Superior temporal gyrus (tissue), 1 donor: ENCODE results near the gene RAB3D.
"Not testable (repeated sequence)": the region's sequence is repeated elsewhere in the genome, so short reads cannot be mapped to it uniquely, and the experiment has no call there.

Experiments used
- DNase-seq: peaks from one replicate; pipeline ENCODE4 v3.0.0-alpha.2; 2016; ENCODE audit errors: extremely low spot score

RAB3D gene, protein sequence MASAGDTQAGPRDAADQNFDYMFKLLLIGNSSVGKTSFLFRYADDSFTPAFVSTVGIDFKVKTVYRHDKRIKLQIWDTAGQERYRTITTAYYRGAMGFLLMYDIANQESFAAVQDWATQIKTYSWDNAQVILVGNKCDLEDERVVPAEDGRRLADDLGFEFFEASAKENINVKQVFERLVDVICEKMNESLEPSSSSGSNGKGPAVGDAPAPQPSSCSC

DNA sequence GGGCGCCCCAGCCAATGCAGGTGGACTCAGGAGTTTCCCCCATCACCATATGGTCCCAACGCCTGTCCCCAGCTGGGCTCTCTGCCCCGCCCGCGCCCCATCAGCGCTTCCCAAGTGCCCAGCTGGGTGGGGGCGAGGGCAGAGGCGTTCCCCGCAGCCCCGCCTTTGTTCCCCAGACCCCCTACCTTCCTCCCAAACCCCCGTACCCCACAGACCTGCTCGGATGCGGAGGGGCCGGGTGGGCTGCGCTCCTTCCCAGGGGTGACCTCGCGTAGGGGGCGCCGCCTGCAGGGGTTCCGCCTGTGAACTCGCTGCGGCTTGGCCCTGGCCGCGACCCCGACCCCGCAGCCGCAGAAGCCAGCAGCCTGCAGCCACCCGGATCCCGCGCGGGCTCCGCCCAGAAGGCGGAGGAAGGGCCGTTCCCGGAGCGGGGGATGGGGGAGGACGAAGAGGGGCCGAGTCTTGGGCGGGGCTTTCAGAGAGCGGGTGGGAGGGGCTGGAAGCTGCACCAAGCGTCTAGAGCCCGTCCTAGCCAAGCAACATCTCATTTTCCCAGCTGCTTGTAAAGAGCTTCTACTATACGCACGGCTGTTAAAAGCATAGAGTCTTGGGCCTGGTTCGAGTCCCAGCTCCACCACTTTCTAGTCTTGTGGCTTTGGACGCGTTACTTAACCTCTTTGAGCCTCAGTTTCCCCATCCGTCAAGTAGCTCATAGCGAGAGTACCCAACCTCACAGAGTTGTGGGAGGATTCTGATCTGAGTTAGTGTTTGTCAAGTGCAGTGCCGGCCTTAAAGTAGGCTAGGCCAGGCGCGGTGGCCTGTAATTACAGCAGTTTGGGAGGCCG lies at the start of gene RAB3D:
Gene RAB3D, minus strand, starts transcription at position 404 of the 845 bp plus-strand sequence. CDS start 2,258 bp downstream, outside the sequence.
- DNase-seq, result peak; percentile 78

DNA sequence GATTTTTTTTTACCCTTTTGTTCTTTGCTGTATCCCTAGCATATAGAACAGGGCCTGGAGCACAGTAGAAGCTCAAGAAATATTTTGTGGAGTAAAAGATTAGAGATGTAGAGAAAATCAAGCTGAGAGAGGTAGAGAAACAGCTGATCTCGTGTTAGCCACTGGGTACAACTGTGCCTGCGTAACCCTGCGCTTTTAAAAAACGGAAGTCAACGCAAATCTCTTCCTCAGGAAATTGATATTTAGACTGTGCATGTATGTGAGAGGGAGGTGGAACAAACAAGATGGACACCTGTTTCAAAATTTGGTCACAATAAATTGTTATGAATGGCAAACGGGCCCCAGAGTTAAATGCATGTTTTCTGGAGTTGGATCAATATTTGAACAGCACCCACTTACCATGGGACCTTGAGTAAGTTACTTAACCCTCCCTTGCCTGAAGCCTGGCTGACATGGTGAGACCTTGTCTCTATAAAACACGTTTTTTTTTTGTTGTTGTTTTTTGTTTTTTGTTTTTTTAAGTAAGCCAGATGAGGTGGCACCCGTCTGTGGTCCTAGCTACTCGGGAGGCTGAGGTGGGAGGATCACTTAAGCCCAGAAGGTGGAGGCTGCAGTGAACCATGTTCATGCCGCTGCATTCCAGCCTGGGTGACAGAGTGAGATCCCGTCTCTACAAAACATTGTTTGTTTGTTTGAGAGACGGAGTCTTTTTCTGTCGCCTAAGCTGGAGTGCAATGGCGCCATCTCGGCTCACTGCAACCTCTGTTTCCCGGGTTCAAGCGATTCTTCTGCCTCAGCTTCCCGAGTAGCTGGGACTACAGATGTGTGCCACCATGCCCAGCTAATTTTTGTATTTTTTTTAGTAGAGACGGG lies 47.9 kb upstream of the RAB3D start:
- DNase-seq, result no peak

DNA sequence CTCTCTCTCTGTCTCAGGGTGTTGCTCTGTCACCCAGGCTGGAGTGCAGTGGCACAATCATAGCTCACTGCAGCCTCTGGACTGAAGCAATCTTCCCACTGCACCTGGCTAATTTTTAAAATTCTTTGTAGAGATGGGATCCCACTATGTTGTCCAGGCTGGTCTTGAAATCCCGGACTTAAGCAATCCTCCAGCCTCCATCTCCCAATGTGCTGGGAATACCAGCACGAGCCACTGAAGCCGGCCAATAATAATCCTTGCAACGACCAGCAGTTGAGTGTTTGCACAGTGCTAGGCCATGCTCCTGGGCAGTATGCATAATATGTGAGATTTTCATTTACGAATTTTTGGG lies 45.3 kb upstream of the RAB3D start:
- no peak for DNase-seq

DNA sequence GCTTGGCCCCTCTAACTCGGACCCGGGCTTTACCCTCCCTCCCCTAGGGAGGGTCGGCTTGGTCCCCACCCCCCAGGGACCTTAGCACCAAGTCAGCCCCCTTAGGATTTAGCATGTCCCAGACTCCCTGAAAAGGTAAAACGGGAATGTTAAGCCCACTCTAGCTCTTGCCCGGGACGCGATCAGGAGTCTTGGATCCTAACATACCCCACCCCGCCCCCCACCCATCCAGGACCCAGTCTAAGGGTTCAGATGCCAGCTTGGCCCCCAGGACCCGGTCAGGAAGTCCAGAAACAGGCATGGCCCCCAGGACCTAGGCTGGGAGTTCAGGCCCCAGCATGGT lies 44.2 kb upstream of the RAB3D start:
- no peak for DNase-seq

DNA sequence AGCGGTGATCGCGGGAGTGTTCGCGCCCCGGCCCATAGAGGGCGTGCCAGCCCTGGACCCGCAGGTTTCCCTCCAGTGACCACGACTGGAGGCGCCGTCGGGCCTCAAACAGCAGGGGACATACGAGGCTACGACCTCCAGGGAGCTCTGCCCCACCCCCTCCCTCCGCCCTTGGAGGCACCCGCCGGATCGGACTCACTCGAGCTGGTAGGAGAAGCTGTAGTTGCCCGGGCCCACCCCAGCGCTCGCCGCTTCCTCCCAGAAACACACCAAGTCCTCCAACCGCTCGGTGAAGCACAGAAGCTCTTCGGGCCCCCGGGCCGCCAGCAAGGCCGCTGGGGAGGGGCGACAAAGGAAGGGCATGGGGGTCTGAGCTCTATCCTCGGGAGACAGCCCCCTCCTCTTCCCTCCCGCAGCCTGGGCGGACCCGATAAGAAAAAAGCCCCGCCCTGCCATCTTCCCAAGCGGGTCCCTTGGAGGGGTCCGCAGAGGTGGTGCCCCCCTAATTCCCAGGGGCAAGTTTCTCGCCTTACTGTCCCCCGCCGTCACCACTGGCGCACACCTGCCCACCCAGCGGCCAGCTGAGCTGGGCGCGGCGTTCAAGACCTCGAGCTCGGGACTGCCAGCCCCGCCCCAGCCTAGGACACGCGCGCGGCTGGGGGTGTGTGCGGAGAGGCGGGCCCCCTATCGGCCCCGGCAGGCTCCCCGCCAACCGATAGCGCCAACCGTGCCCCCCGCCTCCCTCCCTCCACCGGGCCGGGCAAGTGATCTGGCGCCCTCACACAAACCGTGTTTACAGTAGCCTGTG lies 43.6 kb upstream of the RAB3D start:
- no peak for DNase-seq

DNA sequence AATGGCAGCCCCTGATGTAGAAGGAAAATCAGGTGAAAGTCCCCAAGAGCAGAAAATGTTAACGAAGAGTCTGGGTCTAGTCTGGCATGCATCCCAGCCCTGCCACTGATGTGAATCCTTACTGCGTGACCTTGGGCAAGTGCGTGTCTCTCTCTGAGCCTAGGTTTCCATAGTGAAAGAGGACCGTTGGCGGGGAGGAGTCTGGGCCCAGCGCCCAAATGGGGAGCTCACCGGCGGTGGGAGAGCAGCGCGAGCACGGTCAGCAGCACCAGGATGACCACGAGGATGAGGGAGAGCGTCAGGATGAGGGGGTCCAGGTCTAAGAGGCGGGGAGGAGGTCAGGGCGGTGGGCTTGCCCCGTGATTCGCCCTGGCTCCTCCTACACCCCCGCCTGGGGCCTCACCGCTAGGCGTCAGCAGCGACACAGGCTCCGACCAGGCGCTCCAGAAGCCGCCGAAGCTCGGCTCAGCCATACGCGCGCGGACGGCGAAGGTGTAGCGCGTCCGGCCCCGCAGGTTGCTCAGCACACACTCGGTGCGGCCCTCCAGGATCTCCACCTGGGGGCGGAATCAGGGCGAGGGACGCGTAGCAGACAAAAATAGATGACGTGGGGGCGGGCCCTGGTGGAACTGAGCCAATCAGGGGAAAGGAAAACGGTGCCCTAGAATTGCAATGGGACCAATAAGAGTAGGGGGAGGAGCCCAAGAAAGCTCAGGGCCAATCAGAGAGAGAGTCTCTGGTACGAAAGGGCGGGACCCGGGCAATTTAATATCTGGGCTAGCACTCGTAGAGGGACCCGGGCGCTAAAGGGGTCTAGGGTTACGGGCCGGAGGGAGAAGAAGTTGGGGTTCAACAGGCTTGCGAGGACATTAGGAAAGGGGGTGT lies 41.4 kb upstream of the RAB3D start:
- peak; percentile 98 for DNase-seq

DNA sequence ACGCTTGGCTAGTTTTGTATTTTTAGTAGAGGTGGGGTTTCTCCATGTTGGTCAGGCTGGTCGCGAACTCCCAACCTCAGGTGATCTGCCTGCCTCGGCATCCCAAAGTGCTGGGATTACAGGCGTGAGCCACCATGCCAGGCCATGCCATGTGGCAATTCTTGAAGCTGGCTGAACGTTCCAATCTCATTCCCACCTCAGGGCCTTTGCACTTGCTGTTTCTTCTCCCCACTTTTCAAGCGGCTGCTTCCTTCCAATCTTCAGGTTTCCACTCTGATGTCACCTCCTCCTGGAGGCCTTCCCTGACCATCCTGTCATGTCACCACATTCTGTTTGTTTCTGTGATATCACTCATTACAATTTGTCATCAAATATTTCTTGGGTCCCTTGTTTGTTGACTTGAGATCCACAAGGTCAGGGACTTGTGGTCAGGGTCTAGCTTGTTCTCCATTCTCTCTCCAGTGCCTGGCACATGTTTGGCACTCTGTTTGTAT lies 40.4 kb upstream of the RAB3D start:
- no peak for DNase-seq

DNA sequence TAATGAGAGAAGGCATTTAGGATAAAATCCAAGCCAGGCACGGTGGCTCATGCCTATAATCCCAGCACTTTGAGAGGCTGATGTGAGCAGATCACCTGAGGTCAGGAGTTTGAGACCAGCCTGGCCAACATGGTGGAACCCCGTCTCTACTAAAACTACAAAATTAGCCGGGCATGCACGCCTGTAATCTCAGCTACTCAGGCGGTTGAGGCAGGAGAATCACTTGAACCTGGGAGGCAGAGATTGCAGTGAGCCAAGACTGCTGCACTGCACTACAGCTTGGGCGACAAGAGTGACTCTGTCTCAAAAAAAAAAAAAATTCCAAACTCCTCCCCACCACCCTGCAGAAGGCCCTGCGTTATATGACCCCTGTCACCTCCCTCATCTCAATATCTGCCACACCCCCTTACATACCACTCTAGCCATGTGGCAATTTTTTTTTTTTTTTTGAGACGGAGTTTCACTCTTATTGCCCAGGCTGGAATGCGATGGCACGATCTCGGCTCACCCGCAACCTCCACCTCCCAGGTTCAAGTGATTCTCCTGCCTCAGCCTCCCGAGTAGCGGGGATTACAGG lies 39.9 kb upstream of the RAB3D start:
- DNase-seq, result not testable (repeated sequence)

DNA sequence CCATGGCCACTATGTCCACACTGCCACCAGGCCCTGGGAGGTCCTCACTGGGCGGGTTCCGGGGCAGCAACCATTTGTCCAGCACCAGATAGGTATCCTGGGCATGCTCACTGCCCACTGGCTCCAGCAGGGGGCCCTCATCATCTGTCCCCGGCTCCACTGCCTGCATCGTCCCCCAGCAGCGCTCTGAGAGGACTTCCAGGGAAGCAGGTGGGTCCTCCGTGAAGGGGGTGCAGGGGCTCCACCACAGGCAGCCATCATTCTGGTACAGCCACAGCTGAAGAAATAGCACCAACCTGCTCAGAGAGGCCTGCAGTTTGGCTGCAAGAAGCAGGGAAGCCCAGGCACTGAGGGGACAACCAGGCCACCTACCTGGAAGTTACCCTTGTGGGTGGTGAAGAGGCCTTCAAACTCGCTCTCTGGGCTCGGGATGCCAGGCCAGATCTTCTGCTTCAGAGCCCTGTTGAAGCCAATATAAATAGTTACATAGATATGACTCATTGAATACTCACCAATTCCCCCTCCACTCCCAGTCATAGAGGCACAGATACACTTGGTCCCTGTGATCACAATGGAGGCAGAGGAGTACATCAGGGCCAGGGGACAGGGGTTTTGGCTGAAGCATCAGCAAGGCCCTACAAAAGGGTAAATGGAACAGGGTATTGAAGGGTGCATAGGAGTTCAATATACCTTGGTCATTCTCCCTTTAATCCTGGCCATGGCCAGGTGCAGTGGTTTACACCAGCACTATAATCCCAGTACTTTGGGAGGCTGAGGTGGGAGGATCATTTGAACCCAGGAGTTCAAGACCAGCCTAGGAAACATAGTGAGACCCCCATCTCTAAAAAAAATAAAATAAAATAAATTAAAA lies 39.1 kb upstream of the RAB3D start:
- DNase-seq, result peak; percentile 51

DNA sequence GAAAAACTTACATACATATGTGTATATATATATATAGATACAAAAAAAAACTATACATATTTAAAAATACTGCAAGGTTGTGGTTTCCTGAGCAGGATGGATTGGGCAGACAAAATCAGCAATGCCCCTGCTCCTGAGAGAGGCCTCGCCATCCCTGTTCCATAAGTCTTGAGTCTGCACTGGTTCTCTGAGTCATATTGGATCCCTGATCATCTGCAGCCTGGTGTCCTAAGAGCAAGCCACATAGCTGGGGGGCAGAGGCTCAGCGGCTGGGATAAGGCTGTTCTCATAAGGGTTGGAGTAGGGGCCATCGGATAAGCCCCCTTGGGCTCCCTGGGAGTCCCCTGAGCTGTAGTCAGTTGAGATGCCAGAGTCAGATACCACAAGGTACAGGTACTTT lies 38.3 kb upstream of the RAB3D start:
- no peak for DNase-seq

DNA sequence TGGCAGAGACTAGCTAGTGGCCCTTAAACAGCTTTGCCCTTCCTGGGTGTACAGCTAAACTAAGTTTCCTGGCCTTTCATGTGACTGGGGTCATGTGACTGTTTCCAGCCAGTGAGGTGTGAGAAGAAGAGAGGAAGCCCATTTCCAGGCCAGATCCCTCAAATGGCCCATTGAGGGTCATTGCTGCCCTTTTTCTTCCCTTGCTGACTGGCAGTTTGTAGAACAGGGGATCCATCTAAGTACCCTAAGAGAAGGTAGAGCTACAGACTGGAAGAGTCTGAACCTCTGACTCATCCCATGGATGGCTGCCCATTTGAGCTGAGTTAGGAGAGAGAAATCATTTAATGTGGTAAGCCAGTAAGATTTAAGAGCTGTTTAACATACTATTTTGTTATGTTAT lies 37.8 kb upstream of the RAB3D start:
- DNase-seq, result peak; percentile 55

DNA sequence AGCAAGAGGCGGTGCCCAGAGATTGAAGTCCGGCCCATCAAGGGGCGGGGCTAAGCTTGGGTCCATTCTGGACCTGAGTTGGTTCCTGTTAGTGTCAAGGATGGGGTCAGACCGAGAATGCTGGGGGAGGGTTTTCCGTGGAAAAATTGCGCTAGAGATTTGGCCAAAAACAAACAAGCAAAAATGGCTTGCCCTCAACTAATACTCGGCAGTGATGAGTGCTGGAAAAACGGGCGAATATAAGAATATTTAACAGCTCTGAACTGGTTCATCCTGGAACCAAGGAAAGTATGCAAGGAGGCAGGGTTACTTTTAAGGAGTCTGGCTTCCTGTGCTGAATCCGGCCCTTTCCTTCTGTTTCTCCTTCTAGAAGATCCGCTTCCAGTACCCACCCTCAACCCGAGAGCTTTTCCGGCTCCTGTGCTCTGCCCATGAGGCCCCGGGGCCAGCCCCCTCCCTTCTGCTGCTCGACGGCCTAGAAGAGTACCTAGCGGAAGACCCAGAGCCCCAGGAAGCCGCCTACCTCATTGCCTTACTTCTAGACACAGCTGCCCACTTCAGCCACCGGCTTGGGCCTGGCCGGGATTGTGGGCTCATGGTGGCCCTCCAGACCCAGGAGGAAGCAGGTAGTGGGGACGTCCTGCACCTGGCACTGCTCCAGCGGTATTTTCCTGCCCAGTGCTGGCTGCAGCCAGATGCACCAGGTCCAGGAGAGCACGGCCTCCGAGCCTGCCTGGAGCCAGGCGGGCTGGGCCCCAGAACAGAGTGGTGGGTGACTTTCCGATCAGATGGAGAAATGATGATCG lies 35.9 kb upstream of the RAB3D start:
- no peak for DNase-seq

DNA sequence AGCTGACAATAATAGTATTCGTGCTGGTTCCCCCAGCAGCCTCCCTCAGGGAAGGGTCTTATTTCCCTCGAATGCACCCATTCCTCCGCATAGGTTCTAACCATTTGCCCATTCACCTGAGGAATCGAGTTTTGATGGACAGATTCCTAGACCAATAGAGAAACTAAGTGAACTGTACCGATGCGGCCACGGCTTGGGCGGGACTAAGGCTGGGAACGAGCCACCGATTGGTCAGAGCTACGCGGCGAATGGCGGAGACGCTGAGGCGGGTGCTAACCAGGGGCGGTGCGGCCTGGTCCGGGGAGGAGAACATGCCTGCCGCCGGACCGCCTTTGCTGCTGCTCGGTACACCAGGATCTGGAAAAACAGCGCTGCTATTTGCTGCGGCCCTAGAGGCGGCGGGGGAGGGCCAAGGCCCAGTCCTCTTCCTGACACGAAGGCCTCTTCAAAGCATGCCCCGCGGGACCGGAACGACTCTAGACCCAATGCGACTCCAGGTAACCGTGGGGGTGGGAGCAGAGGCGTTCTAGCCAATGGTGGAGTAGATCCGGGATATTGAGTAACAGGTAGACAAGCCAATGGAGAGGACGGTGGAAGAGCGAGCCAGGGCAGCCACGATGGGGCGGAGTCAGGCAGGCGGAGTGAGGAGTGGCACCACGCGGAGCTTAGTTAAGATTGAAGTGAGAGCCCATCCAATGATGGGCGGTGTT lies 35.1 kb upstream of the RAB3D start, which contains the start of gene SWSAP1:
Gene SWSAP1, plus strand, starts transcription at position 234 of the 710 bp plus-strand sequence. Its CDS starts 15 bp downstream, at position 249.
- DNase-seq, result peak; percentile 100

DNA sequence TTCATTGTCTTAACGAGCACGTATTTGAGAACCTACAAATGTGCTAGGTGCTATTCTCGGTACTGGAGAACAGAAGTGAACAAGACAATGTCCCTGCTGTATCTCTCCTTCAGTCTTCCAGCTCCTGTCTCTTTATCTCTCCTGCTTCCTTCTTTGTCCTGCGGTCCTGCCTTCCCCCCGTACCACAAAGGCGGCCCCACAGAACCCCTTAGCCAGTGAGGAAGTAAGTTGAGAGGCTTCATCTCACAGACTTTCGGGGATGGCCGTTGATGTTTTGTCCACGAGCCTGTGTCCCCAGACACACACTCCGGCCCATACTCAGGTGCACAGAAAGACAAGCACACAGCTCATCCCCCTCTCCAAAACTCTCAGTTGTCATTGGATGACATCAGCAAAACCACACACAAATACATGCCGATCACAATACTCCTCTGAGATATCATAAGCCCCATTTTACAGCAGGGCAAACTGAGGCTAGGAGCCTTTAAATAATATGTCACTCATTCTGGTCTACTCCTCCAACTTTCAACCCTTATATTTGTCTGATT lies 34.5 kb upstream of the RAB3D start:
- DNase-seq, result no peak

DNA sequence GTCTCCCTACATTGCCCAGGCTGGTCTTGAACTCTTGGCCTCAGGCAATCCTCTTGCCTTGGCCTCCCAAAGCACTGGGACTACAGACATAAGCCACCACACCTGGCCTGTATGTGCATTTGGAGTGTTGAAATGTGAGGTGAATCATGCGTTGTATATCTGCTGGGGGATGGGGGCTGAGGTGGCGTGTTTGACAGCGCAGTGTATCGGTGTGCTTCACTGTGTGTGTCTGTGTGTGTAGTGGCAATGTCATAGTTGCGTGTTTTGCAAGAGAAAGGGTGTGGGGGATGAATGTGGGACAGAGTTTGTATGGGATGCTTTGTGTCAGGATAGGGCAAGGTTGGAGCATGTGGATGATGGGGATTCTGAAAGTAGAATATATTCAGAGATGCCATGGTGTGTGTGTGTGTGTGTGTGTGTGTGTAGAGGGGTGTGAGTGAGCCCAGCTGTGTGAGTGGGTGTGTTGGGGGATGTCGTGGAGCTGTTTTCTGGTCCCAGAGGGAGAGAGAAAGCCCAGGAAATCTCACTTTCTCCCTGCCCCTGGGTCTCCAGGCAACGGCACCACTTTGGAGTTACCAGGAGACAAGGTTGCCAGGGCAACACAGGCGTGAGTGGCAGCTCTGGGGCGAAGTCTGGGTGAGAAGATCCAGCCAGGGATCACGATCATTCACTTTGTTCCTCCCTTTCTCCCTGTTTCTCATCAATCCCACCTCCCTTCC lies 33.9 kb upstream of the RAB3D start:
- peak; percentile 75 for DNase-seq

DNA sequence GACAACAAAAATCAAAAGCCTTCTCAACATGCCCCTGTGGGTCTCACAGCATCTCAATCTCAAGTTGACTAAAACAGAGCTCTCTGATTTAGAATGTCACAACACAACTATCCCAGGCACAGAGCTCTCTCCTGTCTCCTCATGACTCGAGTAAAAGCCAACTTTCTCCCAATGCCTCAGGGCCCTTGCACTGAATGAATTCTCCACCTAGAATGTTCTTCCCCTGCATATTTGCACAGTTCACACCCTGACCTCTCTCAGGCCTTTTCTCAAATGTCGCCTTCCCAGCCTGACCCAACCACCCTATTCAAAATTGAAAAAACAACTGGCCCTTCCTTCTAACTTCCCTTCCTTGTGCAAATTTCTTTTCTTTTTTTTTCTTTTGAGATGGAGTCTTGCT lies 31.3 kb upstream of the RAB3D start:
- DNase-seq, result no peak

DNA sequence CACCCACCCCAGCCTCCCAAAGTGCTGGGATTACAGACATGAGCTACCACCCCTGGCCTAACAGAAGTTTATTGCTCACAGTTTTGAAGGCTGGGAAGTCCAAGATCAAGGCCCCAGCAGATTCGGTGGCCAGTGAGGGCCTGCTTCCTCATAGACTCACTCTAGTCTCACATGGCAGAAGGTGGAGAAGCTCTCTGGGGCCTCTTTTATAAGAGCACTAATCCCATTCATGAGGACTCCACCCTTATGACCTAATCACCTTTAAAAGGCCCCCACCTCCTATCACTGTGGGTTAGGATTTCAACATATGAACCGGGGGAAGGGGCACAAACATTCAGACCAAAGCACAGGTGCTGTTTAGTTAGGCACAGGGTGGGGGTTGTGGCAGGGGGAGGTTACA lies 28.1 kb upstream of the RAB3D start:
- DNase-seq, result no peak
